ENCODE data around the gene TMEM270. TPM values are rescaled to one million over a fixed set of nuclear protein-coding genes. Genes with fewer than 3 reads are reported as not detected.

Gene TMEM270
- total RNA-seq, 1 experiment from 2014 or later, result not detected

DNA sequence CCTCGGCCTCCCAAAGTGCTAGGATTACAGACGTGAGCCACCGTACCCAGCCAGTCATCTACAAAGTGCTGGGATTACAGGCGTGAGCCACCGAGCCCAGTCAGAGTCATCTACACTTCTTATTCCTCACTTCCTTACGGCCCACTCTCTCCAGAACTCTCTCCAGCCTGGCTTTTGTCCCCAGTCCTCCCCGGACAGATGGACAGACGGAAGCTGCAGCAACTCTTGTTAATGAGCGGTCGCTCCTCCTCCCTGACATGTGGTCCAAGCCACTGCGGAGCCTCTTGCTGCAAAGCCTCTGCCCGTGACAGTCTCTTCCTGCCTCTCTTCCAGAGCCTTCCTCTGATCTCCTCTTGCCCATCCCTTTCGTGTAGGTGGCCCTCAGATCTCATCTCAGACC lies 45.9 kb downstream of the TMEM270 start:
- no peak for DNase-seq (ENCODE audit: low read depth)

DNA sequence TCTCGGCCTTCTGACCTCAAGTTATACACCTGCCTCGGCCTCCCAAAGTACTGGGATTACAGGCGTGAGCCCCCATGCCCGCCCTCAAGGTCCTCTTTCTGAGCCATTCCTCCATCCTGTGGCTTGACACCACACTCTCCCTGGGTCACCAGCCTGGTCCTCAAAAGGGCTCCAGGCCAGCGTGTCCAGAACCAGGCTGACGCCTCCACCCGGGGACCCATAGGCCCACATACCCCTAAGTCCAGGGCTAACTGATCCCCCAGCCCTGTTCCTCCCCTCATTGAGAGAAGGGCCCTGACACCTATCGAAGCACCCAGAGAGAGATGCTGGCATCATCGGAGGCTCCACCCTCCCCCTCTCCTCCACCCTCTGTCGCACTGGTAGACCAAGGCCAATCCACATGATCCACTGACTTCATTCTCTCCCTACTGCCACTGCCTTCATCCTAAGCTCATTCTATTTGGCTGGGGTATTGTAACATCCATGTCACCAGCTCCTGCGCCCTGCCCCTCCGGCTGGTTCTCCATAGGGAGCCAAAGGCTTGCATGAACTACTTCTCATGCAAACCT lies 46.7 kb downstream of the TMEM270 start:
- no peak for DNase-seq (ENCODE audit: low read depth)

DNA sequence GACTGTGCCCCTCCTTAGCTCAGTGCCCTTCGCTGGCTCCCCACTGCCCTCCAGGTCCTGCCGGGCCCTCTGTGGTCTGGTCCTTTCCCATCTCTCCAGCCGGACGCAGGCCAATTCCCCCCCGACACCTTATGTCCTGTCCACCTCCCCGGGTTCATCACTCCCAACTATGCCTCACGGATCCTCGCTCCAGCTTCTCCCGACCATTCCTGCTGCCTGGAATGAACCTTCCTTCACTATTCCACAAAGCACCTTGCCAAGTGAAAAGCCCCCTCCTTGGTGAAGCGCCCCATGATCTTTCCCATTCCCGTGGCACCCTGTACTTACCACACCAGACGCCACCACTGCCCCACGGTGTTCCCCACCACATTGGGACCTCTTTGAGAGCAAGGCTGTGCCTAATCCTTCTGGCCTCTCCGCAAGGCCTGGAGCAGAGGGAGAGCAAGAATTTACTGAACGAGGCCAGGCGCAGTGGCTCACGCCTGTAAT lies 47.2 kb downstream of the TMEM270 start:
- DNase-seq (ENCODE audit: low read depth), result no peak

DNA sequence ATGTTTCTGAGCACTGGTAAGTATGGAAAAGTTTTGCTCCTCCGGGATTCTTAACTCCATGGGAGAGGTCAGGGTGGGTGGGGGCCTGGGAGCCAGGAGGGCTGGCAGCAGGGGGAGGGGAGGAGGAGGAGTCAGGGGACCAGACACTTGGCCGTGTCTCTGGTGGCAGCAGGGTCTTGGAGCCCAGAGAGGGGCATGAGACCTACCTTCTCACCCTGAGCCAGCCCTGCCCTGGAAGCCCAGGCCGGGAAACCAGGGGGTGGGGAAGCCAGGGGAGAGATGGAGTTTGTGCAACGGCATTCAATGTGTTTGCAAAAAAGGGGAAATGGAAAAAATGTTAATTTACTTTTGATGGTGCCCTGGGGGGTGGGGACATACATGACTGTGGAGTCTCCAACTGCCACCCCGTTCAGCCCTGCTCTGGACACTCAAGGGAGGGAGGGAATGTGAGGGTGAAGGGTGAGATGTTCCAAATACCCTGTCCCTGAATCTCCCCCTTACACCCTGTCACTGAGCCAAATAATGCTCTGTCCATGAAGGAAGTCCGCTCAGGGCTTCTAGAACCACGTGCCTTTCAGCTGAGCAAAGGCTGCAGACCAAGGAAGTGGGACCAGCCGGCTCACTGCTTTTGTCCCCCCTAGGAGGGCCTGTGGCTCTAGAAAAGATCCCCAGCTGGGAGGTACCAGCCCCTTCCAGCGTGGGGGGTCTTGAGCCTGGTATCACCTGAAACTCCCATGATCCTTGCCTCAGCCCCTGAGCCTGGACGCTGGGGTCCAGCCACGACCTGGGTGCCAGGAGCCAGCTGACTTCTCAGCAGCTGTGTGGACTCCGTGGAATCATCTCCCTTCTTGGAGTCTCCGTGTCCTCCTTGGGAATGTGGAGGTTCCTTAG lies 48.3 kb downstream of the TMEM270 start:
- DNase-seq (ENCODE audit: low read depth), result no peak

DNA sequence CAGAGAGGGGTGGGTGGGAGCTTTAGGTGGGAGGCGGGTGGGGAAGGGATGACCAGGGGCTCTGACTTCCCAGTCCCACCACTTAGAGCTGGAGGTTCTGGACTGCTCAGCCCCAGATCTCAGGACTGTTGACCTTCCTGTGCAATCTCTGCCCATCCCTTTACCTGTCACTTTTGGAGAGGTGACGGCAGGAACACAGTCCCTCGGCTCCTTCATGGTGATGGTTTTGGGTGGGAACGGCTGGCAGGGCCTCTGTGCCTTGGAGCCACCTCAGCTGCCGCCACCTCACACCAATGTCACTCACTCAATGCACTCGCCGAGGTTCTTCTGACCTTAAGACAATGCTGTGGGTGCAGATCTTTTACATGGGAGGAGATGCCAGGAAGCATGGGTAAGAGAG lies 49.0 kb downstream of the TMEM270 start:
- no peak for DNase-seq (ENCODE audit: low read depth)

GRCh38 chr7:73912223-73912622 lies 51.3 kb downstream of the TMEM270 start:
- DNase-seq (ENCODE audit: low read depth), result no peak

Other genes starting within 250 kb of the TMEM270 start
- 0.13 and 0.63 TPM in 2 replicates for gene MLXIPL, start 236.6 kb upstream of the TMEM270 start, total RNA-seq (2014; rRNA removed)
- gene VPS37D, start 193.3 kb upstream of the TMEM270 start, total RNA-seq (2014; rRNA removed), result 6.1 and 6.9 TPM in 2 replicates
- 3.9 and 5.5 TPM in 2 replicates for gene DNAJC30, start 177.7 kb upstream of the TMEM270 start, total RNA-seq (2014; rRNA removed)
- gene BUD23, start 177.6 kb upstream of the TMEM270 start, total RNA-seq (2014; rRNA removed), result 69.3 and 82.6 TPM in 2 replicates
- 80.0 and 100 TPM in 2 replicates for gene STX1A, start 141.5 kb upstream of the TMEM270 start, total RNA-seq (2014; rRNA removed)
- 34.5 and 40.1 TPM in 2 replicates for gene ABHD11, start 122.4 kb upstream of the TMEM270 start, total RNA-seq (2014; rRNA removed)
- gene CLDN3, start 90.9 kb upstream of the TMEM270 start, total RNA-seq (2014; rRNA removed), result not detected in 2 replicates
- 0.17 and 0.19 TPM in 2 replicates for gene CLDN4, start 30.2 kb upstream of the TMEM270 start, total RNA-seq (2014; rRNA removed)
- gene METTL27, start 18.6 kb upstream of the TMEM270 start, total RNA-seq (2014; rRNA removed), result 3.2 and 5.7 TPM in 2 replicates
- 2.1 and 3.3 TPM in 2 replicates for gene ELN, start 167.0 kb downstream of the TMEM270 start, total RNA-seq (2014; rRNA removed)
- 103 and 121 TPM in 2 replicates for gene LIMK1, start 222.6 kb downstream of the TMEM270 start, total RNA-seq (2014; rRNA removed)

Measured in LHCN-M2 (cell line).